GM12878 (cell line): Measurements from ENCODE around the gene OLAH. TPM values are rescaled to one million over a fixed set of nuclear protein-coding genes. Genes with fewer than 3 reads are reported as not detected.

Experiments used
- ATAC-seq: fragments of 200-7000 bp; cut with Tn5 transposase; 3 replicates; pipeline ENCODE4 v1.9.1; 2020; ENCODE audit warnings: mild to moderate bottlenecking, moderate library complexity
- BruUV-seq: library from RNA; stranded (reverse); fragments of 400-500 nt; replicated peaks from 2 replicates; lab custom pipeline; 2021; lab: Mats Ljungman, UMichigan
- CTCF ChIA-PET: fragments of 300-600 bp; sonication (Branson Sonifier 250); formaldehyde crosslinking; extraction: SDS; loops from one replicate; lab custom pipeline; 2021; ENCODE audit warnings: inconsistent platforms; lab: Yijun Ruan, JAX
- POLR2A ChIA-PET: fragments of 350-600 bp; formaldehyde crosslinking; extraction: SDS; loops from one replicate; lab custom pipeline; 2021; ENCODE audit warnings: inconsistent platforms; lab: Charles Lee
- RAD21 ChIA-PET: fragments of 300-600 bp; sonication (Branson Sonifier 250); formaldehyde crosslinking; loops from one replicate; lab custom pipeline; 2023; ENCODE audit warnings: antibody characterized with exemption; ENCODE audit not compliant: unreplicated experiment; lab: Charles Lee
- SMC1A ChIA-PET: fragments of 300-600 bp; sonication (Branson Sonifier 250); formaldehyde crosslinking; loops from one replicate; lab custom pipeline; 2023; ENCODE audit not compliant: unreplicated experiment, uncharacterized antibody; lab: Charles Lee
- DNase-seq: peaks from one replicate; pipeline ENCODE4 v3.0.0-alpha.2; 2011; ENCODE audit warnings: low read depth, low spot score
- FAIRE-seq: peaks from 3 replicates; lab custom pipeline; 2011; peaks lifted over from hg19 to GRCh38; lab: Jason Lieb, UNC
- H2AFZ ChIP-seq: 2 replicates; pipeline ENCODE4 v1.6.0; 2011; ENCODE audit warnings: low read depth, low read length, control low read depth; ENCODE audit not compliant: control insufficient read depth
- H3K27ac ChIP-seq: 2 replicates; pipeline ENCODE4 v1.5.1; 2011; ENCODE audit warnings: control low read depth; ENCODE audit not compliant: control insufficient read depth, insufficient read depth
- H3K27me3 ChIP-seq, 2 experiments: replicated peaks in 1 of 2; 2 replicates each; pipeline versions ENCODE4 v1.6.0 to v1.6.1; 2011; ENCODE audit warnings: low read length in 1 of 2; ENCODE audit not compliant: control insufficient read depth in 2 of 2, insufficient read depth in 2 of 2
- H3K36me3 ChIP-seq, 2 experiments: 2 replicates each; pipeline ENCODE4 v1.5.1; 2011; ENCODE audit warnings: low read length in 1 of 2; ENCODE audit not compliant: control insufficient read depth in 2 of 2, insufficient read depth in 2 of 2
- H3K4me1 ChIP-seq: 2 replicates; pipeline ENCODE4 v1.6.1; 2011; ENCODE audit warnings: mild to moderate bottlenecking, low read length, moderate library complexity, mixed read lengths; ENCODE audit not compliant: control insufficient read depth, insufficient read depth
- H3K4me2 ChIP-seq: 2 replicates; pipeline ENCODE4 v1.6.0; 2011; ENCODE audit warnings: control low read depth; ENCODE audit not compliant: control insufficient read depth, insufficient read depth
- H3K4me3 ChIP-seq: fragments of 200-600 bp; sonication (generic); 2 replicates; pipeline ENCODE4 v1.5.1; 2016
- H3K79me2 ChIP-seq: 2 replicates; pipeline ENCODE4 v1.6.0; 2011; ENCODE audit warnings: low read length; ENCODE audit not compliant: control insufficient read depth, insufficient read depth
- H3K9ac ChIP-seq: 2 replicates; pipeline ENCODE4 v1.8.0; 2011; ENCODE audit warnings: low read length, control low read depth, mixed read lengths; ENCODE audit not compliant: control insufficient read depth, insufficient read depth
- H3K9me3 ChIP-seq: replicated peaks from 3 replicates; pipeline ENCODE4 v1.5.1; 2011; ENCODE audit warnings: mild to moderate bottlenecking, low read length; ENCODE audit not compliant: control insufficient read depth, insufficient read depth
- H4K20me1 ChIP-seq: 2 replicates; pipeline ENCODE4 v1.6.0; 2011; ENCODE audit not compliant: control insufficient read depth, insufficient read depth
- BCL3 ChIP-seq: IDR thresholded peaks from 2 replicates; pipeline ENCODE4 v1.6.1; 2011; ENCODE audit warnings: borderline replicate concordance, low read depth, mild to moderate bottlenecking, moderate library complexity, low read length; ENCODE audit not compliant: insufficient read depth, poor library complexity, severe bottlenecking
- EED ChIP-seq: sonication (generic); IDR thresholded peaks from 2 replicates; pipeline ENCODE4 v1.6.1; 2016; ENCODE audit warnings: antibody characterized with exemption, low read depth
- IKZF1 ChIP-seq: fragments of 450-650 bp; conservative IDR thresholded peaks from 2 replicates; pipeline ENCODE4 v1.6.1; 2017; ENCODE audit warnings: antibody characterized with exemption, mild to moderate bottlenecking
- JUNB ChIP-seq: IDR thresholded peaks from 2 replicates; pipeline ENCODE4 v1.6.1; 2016; ENCODE audit warnings: antibody characterized with exemption, mild to moderate bottlenecking
- NBN ChIP-seq: fragments of 450-650 bp; IDR thresholded peaks from 2 replicates; pipeline ENCODE4 v1.6.1; 2016
- TCF12 ChIP-seq: IDR thresholded peaks from 2 replicates; pipeline ENCODE4 v1.6.1; 2011; ENCODE audit warnings: low read depth, mild to moderate bottlenecking, low read length
- ZNF274 ChIP-seq: IDR thresholded peaks from one replicate; pipeline ENCODE4 v1.8.0; 2011; ENCODE audit not compliant: insufficient read length, insufficient read depth
- WGBS: methylation state at CpG from one replicate; pipeline ENCODE4 v1.1.6; 2016; ENCODE audit warnings: low lambda C conversion rate; ENCODE audit not compliant: insufficient replicate concordance, insufficient coverage; ENCODE audit errors: missing lambda C conversion rate; 5-methylcytosine and 5-hydroxymethylcytosine counted together
- in situ Hi-C: fragments of 300-500 bp; cut with MboI; formaldehyde crosslinking; loops from 9 replicates; pipeline ENCODE4 v1.14.3; 2018; ENCODE audit warnings: mixed read lengths
- intact Hi-C: fragments of 100-400 bp; cut with micrococcal nuclease; formaldehyde crosslinking; loops from one replicate; pipeline ENCODE4 v1.14.2; 2022; ENCODE audit not compliant: unreplicated experiment
- polyA plus RNA-seq, 11 experiments: library from polyadenylated mRNA; depleted of rRNA in 4 of 11; unstranded in 6 of 11; stranded (reverse) in 5 of 11; fragments of >200 nt; fragmentation: Nextera tagmentation in 4 of 11; fragmentation: Illumina TruSeq in 1 of 11; extraction: Ambion mirVana in 4 of 11; extraction: Trizol in 1 of 11; gene quantifications; 1 replicate in 1 of 11; 2 replicates in 10 of 11; pipeline versions ENCODE4 v1.2.1 to v1.2.3, GENCODE V29; 2011 to 2016; ENCODE audit warnings: inconsistent platforms in 2 of 11, missing spikeins in 2 of 11, low read depth in 1 of 11
- total RNA-seq, 4 experiments: library from RNA; depleted of rRNA in 3 of 4; stranded (reverse); fragments of >200 nt in 3 of 4; fragmentation: Illumina TruSeq in 1 of 4; extraction: Trizol in 1 of 4; gene quantifications; 2 replicates each; pipeline versions ENCODE4 v1.2.1 to v1.2.3, GENCODE V29; 2013 to 2021
- TF ChIP-seq, protein P1 (sequence below): fragments of 450-650 bp; IDR thresholded peaks from 2 replicates; pipeline ENCODE4 v1.6.1; 2016; ENCODE audit warnings: mild to moderate bottlenecking
- TF ChIP-seq, protein P2 (sequence below): fragments of 450-650 bp; formaldehyde crosslinking; IDR thresholded peaks from 2 replicates; pipeline ENCODE4 v1.4.0; 2020; ENCODE audit warnings: mild to moderate bottlenecking, moderate library complexity
- TF ChIP-seq, protein P3 (sequence below): IDR thresholded peaks from 2 replicates; pipeline ENCODE4 v1.6.1; 2011; ENCODE audit warnings: borderline replicate concordance, low read depth, mild to moderate bottlenecking, moderate library complexity, mixed read lengths, low read length; ENCODE audit not compliant: insufficient read depth; ENCODE audit errors: extremely low read length

The OLAH gene
- total and polyA plus RNA-seq, 10 of the 15 experiments (the other 5 are each of a cell fraction or from before 2014, with no cell fraction given): 0.10 to 1.4 (median 0.59) TPM; not detected in 1

GRCh38 chr10:15038416-15038815, 5.3 kb upstream of the OLAH start (continued):
- TF ChIP-seq TCF12 (no peak), NBN (no peak), IKZF1 (no peak), ZNF274 (no peak)
- TF ChIP-seq, protein P1, sequence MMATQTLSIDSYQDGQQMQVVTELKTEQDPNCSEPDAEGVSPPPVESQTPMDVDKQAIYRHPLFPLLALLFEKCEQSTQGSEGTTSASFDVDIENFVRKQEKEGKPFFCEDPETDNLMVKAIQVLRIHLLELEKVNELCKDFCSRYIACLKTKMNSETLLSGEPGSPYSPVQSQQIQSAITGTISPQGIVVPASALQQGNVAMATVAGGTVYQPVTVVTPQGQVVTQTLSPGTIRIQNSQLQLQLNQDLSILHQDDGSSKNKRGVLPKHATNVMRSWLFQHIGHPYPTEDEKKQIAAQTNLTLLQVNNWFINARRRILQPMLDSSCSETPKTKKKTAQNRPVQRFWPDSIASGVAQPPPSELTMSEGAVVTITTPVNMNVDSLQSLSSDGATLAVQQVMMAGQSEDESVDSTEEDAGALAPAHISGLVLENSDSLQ: no peak

DNA sequence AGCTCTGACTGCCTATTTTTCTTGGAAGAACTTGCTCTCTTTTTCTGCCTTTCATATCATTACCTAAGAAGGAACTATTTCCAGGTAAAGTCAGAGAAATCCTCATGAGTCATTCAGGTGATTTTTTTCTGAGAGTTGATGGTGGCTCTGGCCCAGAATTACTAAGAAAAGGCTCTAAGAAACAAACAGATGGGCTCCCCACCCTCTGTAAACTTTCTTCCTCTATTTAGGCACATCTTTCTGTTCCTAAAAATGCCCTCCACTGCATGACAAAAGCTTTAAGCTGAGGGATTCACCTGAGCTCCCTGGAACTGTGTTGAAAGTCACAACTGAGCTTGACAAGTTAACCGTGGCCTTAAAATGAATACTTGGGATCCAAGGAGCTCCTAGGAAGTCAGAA, 1.6 kb downstream of the OLAH start:
- H3K9ac ChIP-seq: no peak overlapping the region
- in situ Hi-C loops: no loop called here
- POLR2A ChIA-PET: no interaction called here
- SMC1A ChIA-PET: no interaction called here
- ATAC-seq (no peak), DNase-seq (no peak), FAIRE-seq (no peak)
- 0% methylated on average over 1 of the region's 1 CpG for WGBS
- H3K36me3 ChIP-seq: no peaks in the 10 kb centered on the region
- no peaks in the 10 kb centered on the region; the same call in 1 of the 2 replicates for H3K4me1 ChIP-seq
- no peak overlapping the region for H3K27ac ChIP-seq
- CTCF ChIA-PET: no interaction called here
- TF ChIP-seq, protein P2, sequence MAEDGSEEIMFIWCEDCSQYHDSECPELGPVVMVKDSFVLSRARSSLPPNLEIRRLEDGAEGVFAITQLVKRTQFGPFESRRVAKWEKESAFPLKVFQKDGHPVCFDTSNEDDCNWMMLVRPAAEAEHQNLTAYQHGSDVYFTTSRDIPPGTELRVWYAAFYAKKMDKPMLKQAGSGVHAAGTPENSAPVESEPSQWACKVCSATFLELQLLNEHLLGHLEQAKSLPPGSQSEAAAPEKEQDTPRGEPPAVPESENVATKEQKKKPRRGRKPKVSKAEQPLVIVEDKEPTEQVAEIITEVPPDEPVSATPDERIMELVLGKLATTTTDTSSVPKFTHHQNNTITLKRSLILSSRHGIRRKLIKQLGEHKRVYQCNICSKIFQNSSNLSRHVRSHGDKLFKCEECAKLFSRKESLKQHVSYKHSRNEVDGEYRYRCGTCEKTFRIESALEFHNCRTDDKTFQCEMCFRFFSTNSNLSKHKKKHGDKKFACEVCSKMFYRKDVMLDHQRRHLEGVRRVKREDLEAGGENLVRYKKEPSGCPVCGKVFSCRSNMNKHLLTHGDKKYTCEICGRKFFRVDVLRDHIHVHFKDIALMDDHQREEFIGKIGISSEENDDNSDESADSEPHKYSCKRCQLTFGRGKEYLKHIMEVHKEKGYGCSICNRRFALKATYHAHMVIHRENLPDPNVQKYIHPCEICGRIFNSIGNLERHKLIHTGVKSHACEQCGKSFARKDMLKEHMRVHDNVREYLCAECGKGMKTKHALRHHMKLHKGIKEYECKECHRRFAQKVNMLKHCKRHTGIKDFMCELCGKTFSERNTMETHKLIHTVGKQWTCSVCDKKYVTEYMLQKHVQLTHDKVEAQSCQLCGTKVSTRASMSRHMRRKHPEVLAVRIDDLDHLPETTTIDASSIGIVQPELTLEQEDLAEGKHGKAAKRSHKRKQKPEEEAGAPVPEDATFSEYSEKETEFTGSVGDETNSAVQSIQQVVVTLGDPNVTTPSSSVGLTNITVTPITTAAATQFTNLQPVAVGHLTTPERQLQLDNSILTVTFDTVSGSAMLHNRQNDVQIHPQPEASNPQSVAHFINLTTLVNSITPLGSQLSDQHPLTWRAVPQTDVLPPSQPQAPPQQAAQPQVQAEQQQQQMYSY (CRISPR knock-in tag): no peak
- TF ChIP-seq, protein P3, sequence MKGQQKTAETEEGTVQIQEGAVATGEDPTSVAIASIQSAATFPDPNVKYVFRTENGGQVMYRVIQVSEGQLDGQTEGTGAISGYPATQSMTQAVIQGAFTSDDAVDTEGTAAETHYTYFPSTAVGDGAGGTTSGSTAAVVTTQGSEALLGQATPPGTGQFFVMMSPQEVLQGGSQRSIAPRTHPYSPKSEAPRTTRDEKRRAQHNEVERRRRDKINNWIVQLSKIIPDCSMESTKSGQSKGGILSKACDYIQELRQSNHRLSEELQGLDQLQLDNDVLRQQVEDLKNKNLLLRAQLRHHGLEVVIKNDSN: no peak
- TF ChIP-seq JUNB: 0 out of 2 replicates have a peak, but pooled peaks have one; percentile 19
- TF ChIP-seq BCL3: no peak
- TF ChIP-seq EED: 0 out of 2 replicates have a peak, but pooled peaks have one; percentile 22
- H4K20me1 ChIP-seq: no peaks in the 10 kb centered on the region
- H3K9me3 ChIP-seq: no peaks in the 10 kb centered on the region
- no peak overlapping the region for H2AFZ ChIP-seq
- no peak overlapping the region for H3K4me3 ChIP-seq
- H3K79me2 ChIP-seq: no peaks in the 10 kb centered on the region
- intact Hi-C loops: no loop called here
- BruUV-seq: no TSS peak
- no peak overlapping the region for H3K4me2 ChIP-seq
- no peaks in the 10 kb centered on the region for H3K27me3 ChIP-seq
- RAD21 ChIA-PET: no interaction called here
